ENCODE measurements around the gene TRIM71.

DNA sequence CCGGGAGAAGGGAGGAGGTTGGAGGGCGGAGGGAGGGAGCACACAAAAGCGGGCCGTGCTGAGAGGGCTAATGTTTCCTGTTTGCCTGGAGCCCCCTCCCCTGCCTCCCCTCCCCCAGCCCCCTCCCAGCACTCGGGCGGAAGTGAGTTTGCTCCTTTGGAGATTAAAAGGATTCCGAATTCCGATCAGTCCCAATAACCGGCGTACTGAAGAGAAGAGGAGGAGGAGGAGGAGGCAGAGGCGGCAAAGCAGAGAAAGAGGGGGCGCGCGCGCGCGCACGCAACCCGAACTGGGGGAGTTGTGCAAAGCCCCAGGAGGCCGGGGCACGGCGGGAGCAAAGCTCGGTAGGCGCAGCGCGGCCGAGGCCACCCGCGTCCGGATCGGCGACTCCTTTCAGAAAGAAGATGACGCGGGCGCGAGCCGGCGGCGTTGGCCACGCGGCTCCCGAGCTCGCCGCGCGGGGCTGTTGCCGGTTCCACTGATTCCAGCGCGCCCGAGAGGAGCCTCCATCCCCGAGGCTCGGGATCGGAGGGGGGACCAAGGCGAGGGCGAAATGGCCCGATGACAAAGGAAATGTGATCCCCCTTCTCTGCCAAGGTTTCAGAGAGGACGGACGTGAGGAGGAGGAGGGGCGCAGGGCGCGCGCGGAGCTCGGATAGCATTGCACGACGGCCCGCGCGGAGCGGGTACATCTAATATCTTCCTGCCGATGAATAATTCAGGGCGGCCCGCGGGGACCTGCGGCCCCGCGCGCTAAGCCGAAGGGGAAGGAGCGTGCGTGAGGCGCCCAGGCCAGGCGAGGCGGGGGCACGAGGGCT, 1.1 kb upstream of the TRIM71 start:
- TF ChIP-seq CTCF (conservative IDR thresholded peaks at IDR 0.05 in 1 of 2, IDR thresholded peaks at IDR 0.05 in 1 of 2; ENCODE audit: extremely low read depth in 1 of 2, insufficient read depth in 1 of 2, low read depth in 1 of 2, low read length in 2 of 2) (no peak), EZH2 (IDR thresholded peaks at IDR 0.05; ENCODE audit: borderline replicate concordance, low read length) (no peak)
